HG03457 (cell line): ENCODE results near the gene KRT32.

Source experiments
- ATAC-seq: cut with Tn5 transposase; IDR thresholded peaks from one replicate; pipeline ENCODE4 v1.9.1; 2021; ENCODE audit warnings: moderate number of reproducible peaks; ENCODE audit not compliant: unreplicated experiment

The KRT32 gene

DNA sequence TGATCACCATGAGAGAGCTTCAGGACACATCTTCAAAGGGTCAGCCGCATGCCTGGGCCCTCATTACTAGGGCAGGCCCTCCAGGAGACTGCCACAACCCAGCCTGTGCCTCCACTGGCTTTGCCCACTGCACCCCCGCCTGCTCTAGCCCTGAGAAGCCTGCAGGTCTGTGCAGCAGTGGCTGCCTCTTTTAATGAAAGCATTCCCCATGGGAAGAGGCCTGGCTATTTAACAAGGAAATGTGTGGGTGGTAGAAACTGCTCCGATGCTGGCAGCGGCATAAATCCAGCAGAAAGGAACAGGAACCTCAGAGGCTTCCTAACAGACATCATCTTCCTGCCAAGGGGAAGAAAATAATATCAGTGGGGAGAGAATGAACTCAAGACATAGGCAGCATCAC, 375 bp upstream of the KRT32 start:
- no peak for ATAC-seq

DNA sequence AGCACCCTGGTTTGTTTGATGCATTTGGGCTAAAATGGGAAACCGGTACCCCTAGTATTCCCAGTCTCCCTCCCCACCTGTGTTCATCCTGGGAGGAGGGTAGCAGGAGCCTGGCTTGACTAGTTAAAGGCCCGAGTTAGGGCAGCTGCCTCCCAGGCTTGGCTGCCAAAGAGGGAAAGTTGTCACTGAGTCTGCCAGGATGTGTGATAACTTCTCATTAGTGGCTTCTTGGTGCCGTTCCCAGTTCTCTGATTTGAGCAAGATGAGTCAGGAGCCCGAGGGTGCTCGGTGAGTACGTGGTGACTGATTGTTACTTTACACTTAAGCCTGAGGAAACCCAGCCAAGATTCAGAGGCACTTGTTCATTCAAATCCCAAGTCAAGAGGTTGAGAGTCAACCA, 2.5 kb downstream of the KRT32 start:
- ATAC-seq = no peak

DNA sequence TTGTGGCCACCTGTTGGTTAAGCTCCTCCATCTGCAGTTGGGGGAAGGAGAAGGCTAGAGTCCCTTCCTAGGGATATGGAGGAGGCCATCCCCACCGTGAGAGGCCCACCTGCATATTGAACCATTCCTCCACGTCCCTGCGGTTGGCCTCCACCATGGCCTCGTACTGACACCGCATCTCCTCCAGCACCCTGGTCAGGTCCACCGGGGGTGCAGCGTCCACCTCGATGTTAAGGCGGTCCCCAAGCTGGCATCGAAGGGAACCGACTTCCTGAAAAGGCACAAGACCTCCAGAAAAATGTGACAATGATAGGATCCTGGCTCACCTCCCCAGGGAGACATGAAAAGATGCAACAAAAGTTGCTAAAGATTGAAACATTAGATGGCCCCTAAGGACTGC, 3.0 kb downstream of the KRT32 start:
- no peak for ATAC-seq

DNA sequence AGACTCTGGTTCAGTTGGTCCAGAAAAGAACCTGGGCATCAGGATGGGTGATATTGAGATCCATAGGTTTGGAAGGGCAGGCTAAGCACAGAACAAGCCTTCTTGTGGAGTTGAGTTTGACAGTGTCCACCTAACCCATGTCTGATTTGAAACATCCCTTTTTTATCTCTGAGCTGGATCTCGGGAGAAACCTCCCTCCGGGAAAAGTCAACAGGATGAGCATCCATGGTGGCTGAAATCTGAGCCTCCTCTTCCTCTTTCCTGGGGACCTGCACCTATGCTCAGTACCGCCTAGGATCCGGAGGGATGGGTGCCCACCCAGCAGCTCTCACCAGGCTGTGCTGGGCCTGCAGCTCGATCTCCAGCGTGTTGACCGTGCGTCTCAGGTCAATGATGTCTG, 3.4 kb downstream of the KRT32 start:
- ATAC-seq = no peak

DNA sequence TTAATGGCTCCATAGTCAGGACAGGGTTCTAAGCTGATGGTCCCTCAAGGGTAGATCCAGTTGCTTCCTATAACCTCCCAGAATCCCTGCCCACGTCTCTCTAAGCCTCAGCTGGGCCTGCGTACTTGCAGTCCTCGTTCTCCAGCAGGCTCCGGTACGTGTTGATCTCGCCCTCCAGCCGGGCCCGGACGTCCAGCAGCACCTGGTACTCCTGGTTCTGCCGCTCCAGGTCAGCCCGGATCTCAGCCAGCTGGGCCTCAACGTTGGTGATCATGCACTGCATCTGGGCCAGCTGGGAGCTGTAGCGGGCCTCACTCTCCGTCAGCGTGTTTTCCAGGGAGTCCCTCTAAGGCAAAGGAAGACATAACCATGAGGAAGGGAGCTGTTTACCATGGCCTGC, 4.5 kb downstream of the KRT32 start:
- no peak for ATAC-seq

DNA sequence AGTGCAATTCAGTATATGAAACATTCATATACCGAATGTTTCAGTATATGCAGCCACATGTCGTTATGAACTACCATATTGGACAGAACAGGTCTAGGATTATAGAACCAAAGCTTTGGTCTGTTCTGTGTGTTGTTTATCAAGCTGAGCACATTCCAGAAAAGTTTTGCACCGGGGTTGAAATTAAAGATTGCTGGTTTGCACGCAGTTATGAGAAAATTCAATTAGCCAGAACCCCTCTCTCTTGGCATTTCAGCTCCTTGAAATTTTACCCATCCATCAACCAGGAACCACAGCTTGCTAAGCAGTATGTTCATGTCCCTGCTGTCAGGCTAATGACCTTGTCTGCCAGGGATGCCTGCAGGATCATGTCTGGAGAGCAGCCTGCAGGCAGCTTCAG, 9.5 kb downstream of the KRT32 start:
- no peak for ATAC-seq

DNA sequence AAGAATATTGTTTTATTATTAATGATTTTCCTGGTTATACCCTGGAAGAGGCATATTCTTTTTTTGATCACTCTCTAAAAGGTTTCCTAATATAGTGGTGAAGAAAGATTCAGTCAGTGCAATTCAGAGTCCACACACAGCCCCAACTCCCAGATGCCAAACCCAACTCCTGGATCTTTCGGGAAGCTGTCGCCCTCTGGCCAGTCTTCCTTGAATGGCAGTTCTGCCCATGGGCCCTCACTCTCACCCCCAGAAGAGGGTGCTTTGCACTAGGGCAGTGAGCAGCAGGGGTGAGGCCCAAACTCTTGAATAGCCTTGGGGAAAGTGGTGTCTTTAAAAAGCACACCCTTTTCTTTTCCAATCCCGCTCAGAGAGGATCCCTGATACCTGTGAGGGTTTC, 11.0 kb downstream of the KRT32 start:
- no peak for ATAC-seq

DNA sequence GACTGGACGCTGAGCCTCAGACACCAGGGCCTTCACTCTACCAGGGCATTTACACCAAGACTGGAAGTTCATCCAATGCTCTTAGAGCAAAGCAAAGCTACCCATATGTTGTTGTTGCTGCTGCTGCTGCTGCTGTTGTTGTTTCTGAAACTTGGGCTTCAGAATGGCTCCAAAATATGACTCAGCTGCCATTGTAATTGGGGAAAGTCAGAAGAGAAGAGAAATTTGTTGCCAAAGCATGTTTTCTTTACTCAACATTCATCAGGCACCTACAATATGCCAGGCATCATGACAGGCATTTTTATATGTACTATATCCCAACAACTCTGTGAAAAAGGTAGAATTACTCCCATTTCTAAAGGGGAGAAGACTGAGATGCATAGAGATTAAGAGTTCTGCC, 11.9 kb downstream of the KRT32 start:
- no peak for ATAC-seq

DNA sequence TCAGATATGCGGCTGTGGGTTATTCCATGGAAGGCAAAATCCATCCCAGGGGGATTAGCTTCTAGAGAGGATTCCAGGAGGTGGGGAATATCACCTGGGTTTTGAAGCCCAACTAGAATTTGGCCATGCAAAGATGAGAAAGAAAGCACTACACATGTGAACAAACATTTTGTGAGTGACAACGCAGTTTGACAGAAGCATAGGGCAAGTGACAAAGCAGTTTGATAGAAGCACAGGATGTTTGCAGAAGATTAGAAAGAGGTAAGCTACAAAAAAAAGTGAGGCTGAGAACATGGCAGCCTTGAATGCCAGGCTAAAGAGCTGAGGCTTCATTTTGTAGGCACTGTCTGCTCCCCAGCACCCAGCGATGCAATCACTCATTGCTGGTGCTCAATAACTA, 14.1 kb downstream of the KRT32 start:
- no peak for ATAC-seq

DNA sequence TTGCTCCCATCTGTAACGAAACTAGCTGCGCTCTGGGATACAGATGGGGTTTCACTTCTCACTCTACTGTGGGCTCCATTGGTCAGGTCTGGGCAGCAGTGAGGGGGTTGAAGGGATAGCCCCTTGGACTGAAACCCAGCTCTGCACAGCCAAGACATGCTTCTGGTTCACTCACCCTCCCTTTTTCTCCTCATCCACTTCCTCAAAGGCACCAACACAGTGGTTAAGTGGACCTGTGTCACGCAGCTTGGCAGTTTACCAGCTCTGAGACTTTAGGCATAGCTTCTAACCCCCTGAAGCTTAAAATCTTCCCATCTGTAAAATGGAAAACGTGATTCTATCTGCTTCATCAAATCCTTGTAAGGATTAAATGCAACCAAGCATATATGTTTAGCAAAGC, 14.9 kb downstream of the KRT32 start:
- no peak for ATAC-seq

DNA sequence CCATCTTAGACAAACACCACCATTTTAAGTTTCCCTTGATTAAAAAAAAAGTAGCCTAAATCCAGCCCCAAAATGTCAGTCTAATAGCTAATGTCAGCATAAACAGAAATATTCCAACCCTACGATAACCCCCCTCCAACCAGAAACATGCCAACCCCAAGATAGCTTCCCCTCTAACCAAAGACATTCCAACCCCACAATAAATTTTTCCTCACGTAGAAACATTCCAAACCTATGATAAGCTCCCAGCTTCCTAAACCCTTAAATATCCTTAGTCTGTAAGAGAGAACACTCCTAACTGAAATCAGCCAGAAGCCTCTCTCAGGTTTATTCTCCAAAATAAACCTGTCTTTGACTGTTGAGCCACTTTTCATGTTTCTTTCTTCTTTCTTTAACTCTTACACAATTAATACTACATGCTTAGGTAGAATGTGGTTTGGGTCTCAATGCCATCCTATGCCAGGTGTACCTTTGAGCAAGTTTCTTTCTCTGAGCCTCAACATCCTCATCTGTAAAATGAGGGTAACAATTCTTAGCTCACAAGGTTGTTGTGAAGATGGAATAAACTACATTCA, 15.9 kb downstream of the KRT32 start:
- ATAC-seq = no peak

DNA sequence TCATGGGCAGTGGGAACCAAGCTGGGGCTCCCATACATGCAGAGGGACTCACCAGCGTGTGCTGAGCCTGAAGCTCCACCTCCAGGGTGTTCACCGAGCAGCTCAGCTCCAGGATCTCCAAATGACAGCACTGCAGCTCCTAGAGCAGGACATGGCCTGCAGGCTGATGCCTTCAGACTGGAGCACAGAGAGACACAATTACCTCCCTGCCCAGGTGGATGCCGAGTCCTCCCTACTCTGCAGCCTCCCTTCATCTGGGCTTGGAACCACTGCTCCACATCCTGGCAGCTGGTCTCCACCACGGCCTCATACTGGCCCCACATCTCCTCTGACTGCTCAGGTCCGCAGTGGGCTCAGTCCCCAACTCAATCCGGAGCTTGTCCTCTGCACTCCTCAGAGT, 18.2 kb downstream of the KRT32 start:
- no peak for ATAC-seq

DNA sequence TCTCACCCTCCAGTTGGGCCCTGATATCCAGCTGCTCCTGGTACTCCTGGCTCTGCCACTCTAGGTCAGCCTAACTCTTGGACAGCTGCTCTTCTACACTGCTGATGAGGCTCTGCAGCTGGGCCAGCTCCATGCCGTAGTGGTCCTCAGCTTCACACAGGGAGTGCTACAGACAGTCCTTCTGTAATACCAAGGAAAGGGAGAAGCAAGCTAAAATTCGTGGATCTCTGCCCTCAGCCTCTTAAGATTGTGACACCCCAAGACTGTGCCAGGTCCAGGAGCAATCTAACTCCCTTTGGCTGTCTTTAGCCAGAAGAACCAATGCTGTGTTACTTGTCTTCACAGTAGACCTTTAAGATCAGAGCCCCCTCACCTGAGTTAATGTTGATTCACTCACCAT, 18.7 kb downstream of the KRT32 start:
- no peak for ATAC-seq

DNA sequence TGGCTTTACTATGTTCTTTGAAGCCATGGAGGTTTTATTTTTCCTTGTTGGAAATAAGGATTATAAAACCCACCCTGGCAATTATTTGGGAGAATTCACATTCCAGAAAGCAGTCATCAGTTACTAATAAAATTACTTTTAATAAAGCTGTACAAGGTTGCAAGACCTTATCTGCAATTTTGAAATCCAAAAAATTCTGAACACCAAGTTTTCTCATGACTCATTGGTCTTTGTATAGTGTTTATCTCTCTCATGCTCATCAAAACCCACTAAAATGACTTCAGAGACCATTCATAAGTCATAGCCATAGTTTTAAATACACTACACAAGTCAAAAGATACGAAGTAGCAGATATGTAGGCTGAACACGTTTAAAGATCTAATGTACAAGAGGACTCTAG, 20.4 kb downstream of the KRT32 start:
- ATAC-seq = no peak

DNA sequence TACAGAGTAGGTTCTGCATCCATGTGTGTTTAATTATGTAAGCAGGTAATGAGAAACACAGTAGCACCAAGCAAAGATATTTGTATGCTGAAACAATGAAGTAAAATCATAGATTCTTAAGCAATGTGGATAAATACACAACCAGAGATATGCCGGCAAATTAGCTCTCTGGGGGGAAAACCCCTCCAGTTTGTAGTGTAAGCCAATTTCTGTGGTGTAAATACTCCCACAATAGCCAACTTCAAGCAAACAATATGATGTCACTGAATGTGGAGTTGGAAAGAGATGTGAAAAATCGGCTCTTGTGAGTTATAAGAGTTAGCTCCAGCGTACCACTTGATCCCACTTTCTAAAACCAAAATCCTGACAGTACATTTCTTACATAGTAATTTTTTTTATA, 22.5 kb downstream of the KRT32 start:
- ATAC-seq = no peak

DNA sequence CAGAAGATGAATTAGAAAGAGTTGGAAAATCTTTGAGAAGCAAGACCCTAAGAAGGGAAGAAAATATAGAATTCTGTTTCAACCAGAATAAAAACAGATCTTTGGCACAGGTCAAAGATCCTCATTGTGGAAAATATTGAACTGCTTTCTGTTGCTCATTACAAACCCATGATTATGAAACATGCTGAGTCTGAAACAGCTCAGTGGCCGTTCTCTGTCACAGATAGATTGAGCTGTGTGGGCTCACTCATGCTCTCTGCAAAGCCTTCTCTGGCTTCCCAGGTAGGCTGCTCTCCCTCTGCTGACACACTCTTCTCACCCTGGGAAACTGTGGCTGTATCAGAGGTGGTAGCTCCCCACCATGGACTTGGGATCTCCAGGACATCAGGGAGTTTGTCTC, 23.0 kb downstream of the KRT32 start:
- ATAC-seq = no peak

DNA sequence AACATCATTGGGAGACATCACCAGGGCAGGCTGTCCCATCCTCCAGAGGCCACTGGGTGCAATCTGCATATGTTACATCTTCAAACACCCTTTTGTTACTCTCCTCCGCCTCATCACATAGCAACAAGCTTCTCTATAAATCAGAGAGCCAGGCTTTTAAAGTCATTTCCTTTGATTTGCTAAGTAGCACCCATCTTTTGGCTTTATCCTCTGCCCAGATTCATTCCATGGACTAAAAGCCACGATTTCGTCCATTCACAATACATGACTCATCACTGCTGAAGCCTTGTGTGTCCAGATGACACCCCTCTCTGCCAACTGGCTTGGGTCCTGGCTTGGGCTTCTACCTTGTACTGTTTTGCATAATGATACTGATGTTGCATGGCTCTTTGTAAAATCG, 24.4 kb downstream of the KRT32 start:
- ATAC-seq = no peak

DNA sequence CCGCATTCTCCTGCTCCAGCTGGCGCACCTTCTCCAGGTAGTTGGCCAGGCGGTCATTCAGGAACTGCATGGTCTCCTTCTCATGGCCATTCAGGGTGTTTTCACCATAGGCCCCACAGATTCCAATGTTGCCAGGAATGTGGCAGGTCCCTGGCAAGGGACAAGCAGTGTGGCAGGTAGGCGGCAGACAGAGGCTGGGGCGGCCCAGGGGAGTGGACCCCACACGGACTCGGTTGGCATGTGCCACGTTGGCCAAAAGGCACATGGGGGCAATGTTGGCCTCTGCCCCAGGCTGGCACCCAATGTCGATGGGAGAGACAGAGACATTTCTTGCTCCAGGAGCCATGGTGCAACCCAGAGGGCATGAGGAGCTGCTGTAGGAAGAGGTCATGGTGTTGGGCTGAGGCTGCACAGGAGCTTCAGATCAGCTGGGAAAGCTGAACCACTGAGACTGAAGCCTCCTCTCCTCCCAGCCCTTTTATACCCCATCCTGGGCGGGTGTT, 26.6 kb downstream of the KRT32 start, which contains the start of gene KRT38:
TSS of gene KRT38 (minus strand) at position 453 of the 503 bp plus-strand sequence. CDS start at position 391, 62 bp downstream.
- no peak for ATAC-seq

DNA sequence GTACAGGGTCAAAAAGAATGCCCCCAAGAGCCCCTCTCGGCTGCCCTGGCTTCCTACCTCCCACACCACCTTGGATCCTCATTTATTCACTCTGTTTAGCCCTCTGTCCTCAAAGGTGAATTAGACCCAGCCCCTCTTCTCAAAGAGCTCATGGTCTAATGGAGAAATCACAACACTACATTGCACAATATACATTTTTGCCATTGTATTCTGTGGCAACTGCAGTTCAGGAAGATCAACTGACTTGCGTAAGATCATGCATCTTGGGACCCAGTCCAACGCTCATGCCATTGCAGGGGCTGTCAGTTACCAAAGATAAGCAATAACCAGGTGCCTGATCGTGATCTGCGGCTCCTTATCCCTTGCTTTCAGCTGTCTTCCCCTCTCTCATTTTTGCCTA, 27.8 kb downstream of the KRT32 start:
- ATAC-seq = no peak

DNA sequence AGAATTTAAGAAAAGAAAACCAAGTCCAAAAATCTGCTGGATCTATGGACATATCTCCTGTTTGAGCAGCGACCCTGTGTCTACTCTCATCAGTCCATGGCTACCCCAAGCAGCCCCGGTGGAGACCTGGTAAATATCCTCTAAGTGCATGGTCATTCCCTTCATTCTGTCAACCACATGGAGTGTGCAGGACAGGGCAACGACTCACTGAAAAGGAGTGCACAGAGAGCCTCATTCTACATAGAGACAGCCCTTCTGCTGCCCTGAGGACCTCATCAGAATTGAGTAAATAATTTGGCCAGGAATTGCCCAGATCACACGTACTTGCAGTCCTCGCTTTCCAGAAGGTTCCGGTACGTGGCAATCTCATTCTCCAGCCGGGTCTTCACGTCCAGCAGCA, 29.4 kb downstream of the KRT32 start:
- no peak for ATAC-seq

DNA sequence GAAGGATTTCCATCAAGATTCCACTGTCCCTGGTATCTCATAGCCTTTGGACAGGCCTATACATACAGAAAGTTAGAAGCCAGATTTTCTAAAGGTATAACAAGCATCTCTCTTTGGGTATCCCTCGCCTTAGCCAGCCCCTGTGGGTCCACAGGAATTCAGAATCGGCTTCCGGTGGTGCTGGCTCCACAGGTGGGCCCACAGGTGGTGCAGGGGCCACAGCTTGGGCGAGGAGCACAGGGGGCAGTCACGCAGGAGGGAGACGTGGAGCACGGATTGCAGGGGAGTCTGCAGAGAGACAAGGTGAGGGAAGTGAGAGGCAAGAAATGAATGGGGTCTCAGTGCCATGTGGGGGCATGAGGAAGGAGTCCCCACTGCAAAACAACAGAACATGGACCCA, 29.9 kb downstream of the KRT32 start:
- no peak for ATAC-seq

DNA sequence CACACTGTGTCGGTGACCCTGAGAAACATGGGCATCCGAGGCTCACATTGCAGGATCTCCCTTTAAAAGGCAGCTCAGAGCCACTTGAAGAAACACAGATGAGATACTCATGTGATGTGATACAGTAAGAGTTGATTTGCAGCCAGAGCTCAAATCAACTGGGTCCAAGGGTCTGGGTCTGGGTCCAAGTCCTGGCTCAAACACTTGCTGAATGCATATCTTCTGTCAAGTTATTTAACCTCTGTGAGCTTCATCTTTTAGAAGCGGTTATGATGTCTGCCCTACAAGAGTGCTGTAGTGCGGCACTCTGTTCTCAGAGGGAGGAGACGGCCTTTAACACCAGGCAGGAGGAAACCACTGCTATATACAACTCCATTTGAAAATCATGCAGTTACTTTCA, 32.8 kb downstream of the KRT32 start:
- no peak for ATAC-seq

DNA sequence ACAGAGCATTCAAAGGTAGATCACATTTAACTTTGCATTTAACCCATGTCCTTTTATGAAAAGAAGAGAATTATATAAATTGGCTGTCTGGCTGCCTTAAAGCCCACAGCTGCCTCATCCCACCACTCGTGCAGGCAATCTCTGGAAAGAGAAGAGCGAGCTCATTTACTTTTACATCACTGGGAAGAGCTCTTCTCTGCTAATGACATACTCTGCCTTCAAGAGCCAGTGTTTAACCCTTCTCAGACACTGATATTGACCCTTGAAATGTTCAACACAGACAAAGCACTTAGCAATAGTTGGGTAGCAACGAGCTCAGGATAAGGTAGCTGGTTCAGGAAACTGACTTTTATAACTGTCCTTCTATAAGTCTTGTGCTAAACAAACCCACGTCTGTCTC, 33.2 kb downstream of the KRT32 start:
- no peak for ATAC-seq

DNA sequence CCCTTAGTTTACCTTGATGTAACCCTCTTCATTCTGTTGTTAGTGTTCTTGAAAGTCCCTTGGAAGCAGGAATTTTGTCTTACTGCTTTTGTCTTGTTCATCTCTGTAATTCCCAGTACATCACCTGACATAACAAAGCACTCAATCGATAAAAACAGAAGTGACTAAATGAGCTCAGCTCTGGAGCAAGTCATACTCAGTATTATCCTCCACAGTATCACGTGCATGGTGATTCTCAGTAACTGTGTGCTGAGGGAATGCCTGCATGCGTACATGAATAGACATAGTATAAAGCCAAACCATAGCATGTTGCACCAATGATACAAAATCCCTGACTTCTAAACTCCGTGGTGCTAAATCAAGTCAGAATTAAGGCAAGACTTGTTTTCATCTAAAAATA, 33.6 kb downstream of the KRT32 start:
- ATAC-seq = no peak
